Activated CD4-positive, alpha-beta T cell treated with anti-CD3 and anti-CD28 coated beads, Interleukin-2, amount 50 U/mL, for 16 hours (primary cell): ENCODE measurements around the gene PARVG.

Experiments used
- DNase-seq: peaks from one replicate; pipeline ENCODE4 v3.0.0-alpha.2; 2020

Gene PARVG

GRCh38 chr22:44181912-44182587 lies 1.3 kb downstream of the PARVG start:
- peak; percentile 7 for DNase-seq

GRCh38 chr22:44182588-44183286 lies 2.0 kb downstream of the PARVG start:
- DNase-seq: peak; percentile 58

GRCh38 chr22:44183287-44183588 lies 2.5 kb downstream of the PARVG start:
- DNase-seq: no peak

- no peak for DNase-seq
Measured at GRCh38 chr22:44184006-44184405, 3.3 kb downstream of the PARVG start.

GRCh38 chr22:44185237-44186120 lies 4.8 kb downstream of the PARVG start:
- DNase-seq: no peak

GRCh38 chr22:44186121-44186510 lies 5.4 kb downstream of the PARVG start:
- no peak for DNase-seq

- DNase-seq: no peak
Measured at GRCh38 chr22:44186737-44187136, 6.0 kb downstream of the PARVG start.

GRCh38 chr22:44187652-44188230 lies 7.0 kb downstream of the PARVG start:
- DNase-seq: no peak

GRCh38 chr22:44188316-44188715 lies 7.6 kb downstream of the PARVG start:
- DNase-seq: no peak

- DNase-seq: no peak
Measured at GRCh38 chr22:44188986-44189630, 8.4 kb downstream of the PARVG start.

- DNase-seq: no peak
Measured at GRCh38 chr22:44190381-44190976, 9.8 kb downstream of the PARVG start.

GRCh38 chr22:44191036-44191454 lies 10.3 kb downstream of the PARVG start:
- peak; percentile 44 for DNase-seq

GRCh38 chr22:44192098-44192815 lies 11.5 kb downstream of the PARVG start:
- peak; percentile 34 for DNase-seq

- no peak for DNase-seq
Measured at GRCh38 chr22:44192816-44193534, 12.2 kb downstream of the PARVG start.

GRCh38 chr22:44193535-44193891 lies 12.8 kb downstream of the PARVG start:
- DNase-seq: peak; percentile 66

- DNase-seq: no peak
Measured at GRCh38 chr22:44194569-44194968, 13.8 kb downstream of the PARVG start.

- no peak for DNase-seq
Measured at GRCh38 chr22:44195189-44195871, 14.6 kb downstream of the PARVG start.

- no peak for DNase-seq
Measured at GRCh38 chr22:44196241-44196640, 15.5 kb downstream of the PARVG start.

- DNase-seq: no peak
Measured at GRCh38 chr22:44196731-44197131, 16.0 kb downstream of the PARVG start.

- DNase-seq: no peak
Measured at GRCh38 chr22:44197271-44197670, 16.5 kb downstream of the PARVG start.

GRCh38 chr22:44199164-44199563 lies 18.4 kb downstream of the PARVG start:
- DNase-seq: no peak
